Measurements from ENCODE around the gene LRRC8D.

Gene LRRC8D

DNA sequence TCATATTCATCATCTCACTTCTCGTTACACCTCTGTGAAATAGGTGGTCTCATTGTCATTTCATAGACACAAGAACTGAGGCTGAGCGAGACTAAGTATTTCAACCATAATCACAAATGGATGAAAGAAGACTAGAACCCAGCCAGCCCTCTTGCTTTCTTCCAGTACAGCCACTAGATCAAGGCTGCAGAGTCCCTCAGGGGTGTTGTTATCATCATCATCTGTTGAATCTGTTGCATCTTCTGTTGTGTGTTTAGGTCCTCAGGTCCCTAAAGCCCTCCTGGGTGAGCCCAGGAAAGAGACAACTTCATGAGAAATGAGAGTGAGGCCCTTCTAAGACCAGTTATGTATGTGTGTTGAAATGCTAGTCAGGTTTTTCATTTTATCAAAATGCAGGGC, 87.4 kb downstream of the LRRC8D start:
- no peak overlapping the region for H3K4me3 ChIP-seq (ENCODE audit: low read depth, low read length)
- DNase-seq (ENCODE audit: low read depth) = no peak
- no peak for TF ChIP-seq CTCF (IDR thresholded peaks at IDR 0.05; ENCODE audit: insufficient read depth, low read depth, low read length, missing control alignments)

- no peak overlapping the region for H3K4me3 ChIP-seq (ENCODE audit: low read depth, low read length)
- DNase-seq (ENCODE audit: low read depth) = no peak
- no peak for TF ChIP-seq CTCF (IDR thresholded peaks at IDR 0.05; ENCODE audit: insufficient read depth, low read depth, low read length, missing control alignments)
Measured at GRCh38 chr1:89908672-89909436, 88.0 kb downstream of the LRRC8D start.

- TF ChIP-seq CTCF (IDR thresholded peaks at IDR 0.05; ENCODE audit: insufficient read depth, low read depth, low read length, missing control alignments) = no peak
- no peak for DNase-seq (ENCODE audit: low read depth)
- H3K4me3 ChIP-seq (ENCODE audit: low read depth, low read length) = no peak overlapping the region
Measured at GRCh38 chr1:89910268-89910667, 89.4 kb downstream of the LRRC8D start.

DNA sequence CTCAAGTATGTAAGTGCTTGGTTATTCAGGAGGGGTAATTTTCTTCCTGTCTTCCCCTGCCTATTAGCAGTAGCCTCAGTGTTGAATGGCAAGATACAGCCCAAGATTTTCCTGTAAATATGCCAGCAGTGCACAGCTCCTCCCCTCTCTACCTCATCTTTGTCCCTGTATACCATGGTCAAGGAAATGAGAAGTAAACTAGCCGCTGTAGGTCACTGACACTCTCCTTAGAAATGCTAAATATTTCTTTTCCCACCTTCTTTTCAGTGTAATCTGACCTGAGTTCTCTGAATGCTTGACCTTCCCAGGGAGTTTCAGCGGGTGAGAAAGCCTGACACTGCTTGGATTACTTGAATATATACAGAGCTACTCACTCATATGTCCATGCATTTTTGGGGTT, 89.9 kb downstream of the LRRC8D start:
- no peak for TF ChIP-seq CTCF (IDR thresholded peaks at IDR 0.05; ENCODE audit: insufficient read depth, low read depth, low read length, missing control alignments)
- no peak overlapping the region for H3K4me3 ChIP-seq (ENCODE audit: low read depth, low read length)
- no peak for DNase-seq (ENCODE audit: low read depth)

DNA sequence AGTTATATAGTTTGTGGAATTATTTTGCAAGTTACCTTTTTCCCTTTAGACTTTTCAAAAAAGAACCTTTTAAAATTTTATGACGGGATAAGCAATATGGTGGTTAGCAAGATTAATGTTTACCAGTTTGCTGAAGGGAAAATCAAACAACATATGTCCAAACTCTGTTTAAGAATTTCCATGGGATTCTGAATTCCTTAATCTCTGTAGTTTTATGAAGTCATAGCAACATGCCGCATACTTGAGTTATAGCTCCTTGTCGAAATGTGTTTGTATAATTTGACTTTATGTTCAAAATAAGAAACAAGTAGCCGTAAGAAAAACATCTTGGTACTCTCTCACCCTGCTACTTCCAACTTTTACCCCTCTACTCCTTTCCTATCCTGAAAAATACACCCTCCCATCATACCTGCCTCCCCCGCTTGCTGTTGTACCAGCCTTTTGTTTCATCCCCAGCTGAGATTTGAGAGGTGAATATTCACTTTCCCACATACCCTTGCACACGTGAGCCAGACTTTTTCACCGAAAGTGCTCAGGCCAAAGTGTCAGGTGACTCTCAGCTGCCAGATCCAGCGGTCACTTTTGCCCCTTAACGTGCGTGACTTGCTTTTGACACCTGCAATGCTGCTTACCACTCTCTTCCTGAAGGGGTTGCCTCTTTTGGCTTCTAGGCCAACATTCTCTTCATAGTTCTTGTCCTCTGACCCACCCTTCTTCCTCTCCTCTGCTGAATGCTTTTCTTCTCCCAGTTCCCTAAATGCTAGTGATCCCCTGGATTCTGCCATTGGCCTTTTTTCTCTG, 90.6 kb downstream of the LRRC8D start:
- TF ChIP-seq CTCF (IDR thresholded peaks at IDR 0.05; ENCODE audit: insufficient read depth, low read depth, low read length, missing control alignments) = no peak
- DNase-seq (ENCODE audit: low read depth) = no peak
- H3K4me3 ChIP-seq (ENCODE audit: low read depth, low read length) = no peak overlapping the region

- no peak overlapping the region for H3K4me3 ChIP-seq (ENCODE audit: low read depth, low read length)
- DNase-seq (ENCODE audit: low read depth) = no peak
Measured at GRCh38 chr1:89912073-89912472, 91.2 kb downstream of the LRRC8D start.

More at GRCh38 chr1:89912073-89912472, 91.2 kb downstream of the LRRC8D start:
- TF ChIP-seq CTCF (IDR thresholded peaks at IDR 0.05; ENCODE audit: insufficient read depth, low read depth, low read length, missing control alignments) = no peak
